Mammary epithelial cell (primary cell): ENCODE data around the gene MYCT1.

ENCODE experiments used
- CTCF ChIP-seq, 2 donors: IDR thresholded peaks in 1 of 2; conservative IDR thresholded peaks in 1 of 2; 2 replicates each; pipeline ENCODE4 v1.5.1; 2011 to 2012; ENCODE audit warnings: inconsistent platforms in 2 of 2, low read length in 2 of 2, mild to moderate bottlenecking in 2 of 2, control low read depth in 1 of 2, low read depth in 1 of 2; ENCODE audit not compliant: insufficient read depth in 1 of 2; ENCODE audit errors: extremely low read depth in 1 of 2
- EZH2 ChIP-seq: IDR thresholded peaks from 2 replicates; pipeline ENCODE4 v1.6.1; 2012; ENCODE audit warnings: low read length, inconsistent platforms, borderline replicate concordance

- no peak for TF ChIP-seq CTCF (conservative IDR thresholded peaks at IDR 0.05 in 1 of 2, IDR thresholded peaks at IDR 0.05 in 1 of 2; ENCODE audit: extremely low read depth in 1 of 2, insufficient read depth in 1 of 2, low read depth in 1 of 2, low read length in 2 of 2)
- no peak for TF ChIP-seq EZH2
Observed at GRCh38 chr6:152749336-152749735, 51.6 kb downstream of the MYCT1 start.
